Liver (tissue), 9 donors: Measurements from ENCODE around the gene DYSF. TPM values are rescaled to one million over a fixed set of nuclear protein-coding genes. Genes with fewer than 3 reads are reported as not detected.
A peak's percentile ranks its signal among the peaks of the same experiment; 100 is the strongest.

Source experiments
- DNase-seq: peaks from one replicate; pipeline ENCODE4 v3.0.0-alpha.2; 2017; ENCODE audit warnings: low spot score
- H3K27ac ChIP-seq, 2 donors: one replicate each; pipeline ENCODE4 v1.7.0; 2013; ENCODE audit warnings: inconsistent platforms in 2 of 2, low read length in 2 of 2, control low read depth in 1 of 2, low read depth in 1 of 2, mild to moderate bottlenecking in 1 of 2
- H3K27me3 ChIP-seq, 4 donors: one replicate each; pipeline versions ENCODE4 v1.6.1 to v1.7.0; 2013; ENCODE audit warnings: low read length in 3 of 4, inconsistent platforms in 1 of 4, mild to moderate bottlenecking in 1 of 4, moderate library complexity in 1 of 4; ENCODE audit not compliant: control insufficient read depth in 4 of 4, insufficient read depth in 4 of 4
- H3K36me3 ChIP-seq, 4 donors: one replicate each; pipeline versions ENCODE4 v1.6.1 to v1.7.0; 2013; ENCODE audit warnings: low read length in 3 of 4, mild to moderate bottlenecking in 3 of 4, low read depth in 1 of 4, moderate library complexity in 1 of 4; ENCODE audit not compliant: control insufficient read depth in 4 of 4, insufficient read depth in 3 of 4
- H3K4me1 ChIP-seq, 4 donors: one replicate each; pipeline versions ENCODE4 v1.6.1 to v1.7.0; 2013; ENCODE audit warnings: low read length in 3 of 4, mild to moderate bottlenecking in 3 of 4, moderate library complexity in 1 of 4; ENCODE audit not compliant: control insufficient read depth in 4 of 4, insufficient read depth in 4 of 4
- H3K4me3 ChIP-seq, 3 donors: one replicate each; pipeline versions ENCODE4 v1.6.1 to v1.7.0; 2013; ENCODE audit warnings: low read length in 3 of 3, control low read depth in 1 of 3, low read depth in 1 of 3, mild to moderate bottlenecking in 1 of 3
- H3K9ac ChIP-seq, 2 donors: one replicate each; pipeline ENCODE4 v1.7.0; 2013; ENCODE audit warnings: low read length in 2 of 2, mild to moderate bottlenecking in 2 of 2, moderate library complexity in 2 of 2, control low read depth in 1 of 2, low read depth in 1 of 2
- H3K9me3 ChIP-seq, 4 donors: one replicate each; pipeline versions ENCODE4 v1.6.1 to v1.7.0; 2013; ENCODE audit warnings: low read length in 3 of 4; ENCODE audit not compliant: control insufficient read depth in 4 of 4
- ATF3 ChIP-seq: IDR thresholded peaks from 2 replicates; pipeline ENCODE4 v1.6.1; 2016; ENCODE audit warnings: antibody characterized with exemption
- CTCF ChIP-seq: fragments of 150-350 bp; IDR thresholded peaks from 2 replicates; pipeline ENCODE4 v1.5.1; 2017; ENCODE audit warnings: improper control_type of control experiment, low read depth, low read length; ENCODE audit not compliant: missing input control
- EGR1 ChIP-seq, 2 donors: IDR thresholded peaks; 2 replicates each; pipeline ENCODE4 v1.6.1; 2016 to 2018; ENCODE audit warnings: antibody characterized with exemption in 2 of 2, low read depth in 2 of 2
- FOXA2 ChIP-seq: IDR thresholded peaks from 2 replicates; pipeline ENCODE4 v1.6.1; 2016; ENCODE audit warnings: antibody characterized with exemption
- HNF4A ChIP-seq, 2 donors: conservative IDR thresholded peaks; 2 replicates each; pipeline ENCODE4 v1.6.1; 2016; ENCODE audit warnings: antibody characterized with exemption in 2 of 2, mild to moderate bottlenecking in 2 of 2
- HNF4G ChIP-seq: IDR thresholded peaks from 2 replicates; pipeline ENCODE4 v1.6.1; 2016; ENCODE audit warnings: antibody characterized with exemption
- JUND ChIP-seq, 2 donors: IDR thresholded peaks; 2 replicates each; pipeline ENCODE4 v1.6.1; 2016; ENCODE audit warnings: antibody characterized with exemption in 2 of 2
- MAX ChIP-seq: IDR thresholded peaks from 2 replicates; pipeline ENCODE4 v1.6.1; 2016; ENCODE audit warnings: antibody characterized with exemption
- NR2F2 ChIP-seq: IDR thresholded peaks from 2 replicates; pipeline ENCODE4 v1.6.1; 2016; ENCODE audit warnings: antibody characterized with exemption
- RAD21 ChIP-seq, 2 donors: IDR thresholded peaks; 2 replicates each; pipeline ENCODE4 v1.6.1; 2016; ENCODE audit warnings: antibody characterized with exemption in 2 of 2, mild to moderate bottlenecking in 2 of 2
- REST ChIP-seq: IDR thresholded peaks from 2 replicates; pipeline ENCODE4 v1.6.1; 2016; ENCODE audit warnings: antibody characterized with exemption, mild to moderate bottlenecking
- RXRA ChIP-seq, 2 donors: IDR thresholded peaks; 2 replicates each; pipeline ENCODE4 v1.6.1; 2017 to 2018; ENCODE audit warnings: antibody characterized with exemption in 2 of 2, mild to moderate bottlenecking in 1 of 2
- SP1 ChIP-seq: IDR thresholded peaks from 2 replicates; pipeline ENCODE4 v1.6.1; 2018; ENCODE audit warnings: antibody characterized with exemption, mild to moderate bottlenecking
- TAF1 ChIP-seq: conservative IDR thresholded peaks from 2 replicates; pipeline ENCODE4 v1.6.1; 2016; ENCODE audit warnings: antibody characterized with exemption, mild to moderate bottlenecking
- YY1 ChIP-seq: IDR thresholded peaks from 2 replicates; pipeline ENCODE4 v1.6.1; 2016; ENCODE audit warnings: antibody characterized with exemption, mild to moderate bottlenecking
- ZBTB33 ChIP-seq: IDR thresholded peaks from 2 replicates; pipeline ENCODE4 v1.6.1; 2016; ENCODE audit warnings: antibody characterized with exemption
- WGBS: extraction: QIAGEN DNeasy Blood & Tissue Kit; methylation state at CpG from one replicate; pipeline ENCODE4 v1.1.7; 2013; 5-methylcytosine and 5-hydroxymethylcytosine counted together
- polyA plus RNA-seq, 2 donors: library from polyadenylated mRNA; stranded (reverse) in 1 of 2; unstranded in 1 of 2; fragments of 200-250 nt in 1 of 2; fragments of >200 nt in 1 of 2; fragmentation: Nextera tagmentation in 1 of 2; extraction: Ambion mirVana in 1 of 2; gene quantifications; one replicate each; pipeline versions ENCODE4 v1.2.1 to v1.2.3, GENCODE V29; 2013 to 2015
- total RNA-seq, 2 donors: library from RNA; depleted of rRNA; stranded (reverse); fragments of >200 nt; gene quantifications; one replicate each; pipeline ENCODE4 v1.2.3, GENCODE V29; 2014
- donor health status: healthy.
- donor health status: healthy.
- donor health status: healthy.
- donor health status: healthy.
- donor health status: healthy.

The DYSF gene
- total and polyA plus RNA-seq, 4 donors, result 8.5 to 20.8 (median 13.6) TPM

GRCh38 chr2:71617266-71617665, 163.9 kb downstream of the DYSF start:
- peaks cover 0 to 5% (median 1%) of the 10 kb centered on the region in 4 donors for H3K36me3 ChIP-seq
- no peak overlapping the region for H3K4me3 ChIP-seq
- no peak for TF ChIP-seq HNF4A (conservative IDR thresholded peaks at IDR 0.05)
- TF ChIP-seq ATF3, result no peak
- no peak for TF ChIP-seq SP1
- TF ChIP-seq REST, result no peak
- no peak for TF ChIP-seq RXRA (IDR thresholded peaks at IDR 0.05)
- TF ChIP-seq TAF1, result no peak
- TF ChIP-seq CTCF, result no peak
- TF ChIP-seq HNF4G, result no peak
- TF ChIP-seq RAD21 (IDR thresholded peaks at IDR 0.05), result no peak
- TF ChIP-seq MAX, result no peak
- no peak for TF ChIP-seq EGR1 (IDR thresholded peaks at IDR 0.05; ENCODE audit: low read depth in 2 of 2)
- no peak for TF ChIP-seq JUND (IDR thresholded peaks at IDR 0.05)
- no peak for TF ChIP-seq FOXA2
- TF ChIP-seq ZBTB33, result no peak
- no peak for TF ChIP-seq NR2F2
- TF ChIP-seq YY1, result no peak
- WGBS, result 95% methylated on average over 5 of the region's 5 CpGs
- H3K9ac ChIP-seq, result no peak overlapping the region
- H3K4me1 ChIP-seq, result peaks cover 0 to 3% (median 0%) of the 10 kb centered on the region in 4 donors
- no peaks in the 10 kb centered on the region for H3K27me3 ChIP-seq
- no peaks in the 10 kb centered on the region for H3K9me3 ChIP-seq
- DNase-seq, result peak; percentile 28
- H3K27ac ChIP-seq, result no peak overlapping the region
